ENCODE measurements around the gene ZNF600.
A peak's percentile ranks its signal among the peaks of the same experiment; 100 is the strongest.
"Not testable (repeated sequence)": the region's sequence is repeated elsewhere in the genome, so short reads cannot be mapped to it uniquely, and the experiment has no call there.

Gene ZNF600

DNA sequence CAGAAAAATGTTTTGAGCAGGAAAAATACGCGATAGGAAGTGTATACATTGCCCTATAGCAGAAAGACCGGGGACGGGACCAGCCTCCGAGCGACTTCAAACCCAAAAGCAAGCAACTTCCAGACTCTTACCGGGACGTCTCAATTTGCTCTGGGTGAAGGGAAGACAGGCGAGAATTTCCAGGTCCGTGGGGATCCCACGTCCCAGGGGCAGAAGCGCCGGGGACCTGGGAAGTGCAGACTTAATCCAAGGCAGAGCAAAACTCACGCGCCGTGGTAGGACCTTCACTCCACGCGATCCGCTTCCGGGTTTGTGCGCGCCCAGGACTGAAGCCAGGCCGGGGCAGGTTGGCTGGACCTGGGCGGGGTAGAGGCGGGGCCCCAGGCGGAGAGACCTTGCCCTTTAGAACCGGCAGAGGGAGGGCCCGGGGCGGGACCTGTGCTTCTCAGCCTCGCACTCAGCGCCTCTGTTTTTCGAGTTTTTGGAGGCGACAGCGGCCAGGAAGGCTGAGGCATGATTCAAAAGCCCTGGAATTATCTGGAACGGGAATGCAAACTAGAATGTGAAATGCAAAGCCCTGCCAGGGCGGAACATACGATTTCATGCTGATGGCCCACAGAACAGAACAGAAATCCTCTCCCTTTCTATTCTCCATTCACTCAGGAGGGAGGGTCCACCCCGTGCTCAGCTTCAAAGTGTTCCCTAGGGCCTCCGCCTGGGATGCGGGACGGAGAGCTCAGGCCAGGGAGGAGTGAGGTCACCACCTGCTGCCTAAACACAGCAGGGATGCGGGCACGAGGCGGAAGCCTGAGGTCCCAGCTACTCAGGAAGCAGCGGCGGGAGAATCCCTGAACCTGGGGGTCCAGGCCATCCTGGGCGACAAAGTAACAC lies at the start of gene ZNF600:
TSS of gene ZNF600 (minus strand) at position 328 of the 891 bp plus-strand sequence. CDS start 7,903 bp downstream, outside the sequence.
- DNase-seq = peak; percentile 84

DNA sequence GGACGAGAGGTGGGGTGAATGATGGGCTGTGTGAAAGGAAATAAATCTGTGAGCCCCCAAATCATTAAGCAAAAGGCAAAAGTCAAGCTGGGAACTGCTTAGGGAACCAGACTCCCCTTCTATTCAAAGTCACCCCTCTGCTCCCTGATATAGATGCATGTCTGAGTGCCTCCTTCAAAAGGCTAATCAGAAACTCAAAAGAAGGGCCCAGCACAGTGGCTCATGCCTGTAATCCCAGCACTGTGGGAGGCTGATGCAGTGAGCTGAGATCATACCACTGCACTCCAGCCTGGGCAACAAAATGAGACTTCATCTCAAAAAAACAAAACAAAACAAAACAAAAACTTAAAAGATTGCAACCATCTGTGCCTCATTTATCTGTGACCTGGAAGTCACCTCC lies 47.7 kb upstream of the ZNF600 start:
- not testable (repeated sequence) for DNase-seq

DNA sequence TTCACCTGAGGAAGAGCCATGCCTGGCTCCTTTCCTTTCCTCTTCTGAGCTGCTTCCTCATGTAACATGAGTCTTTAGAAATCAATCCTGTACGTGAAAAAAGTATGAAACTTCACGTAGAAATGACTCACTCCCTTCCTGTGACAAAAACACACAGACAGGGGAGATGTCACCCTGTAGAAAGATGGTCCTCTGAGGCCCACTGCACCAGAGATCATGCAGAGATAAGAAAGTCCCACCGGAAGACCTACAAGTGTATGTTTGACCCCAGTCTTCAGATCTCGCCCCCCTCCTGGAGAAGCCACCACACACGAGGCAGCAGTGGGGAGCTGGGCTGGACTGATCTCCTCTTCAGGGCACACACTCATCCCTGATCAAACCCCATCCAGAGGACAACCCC lies 47.0 kb upstream of the ZNF600 start:
- DNase-seq = not testable (repeated sequence)

DNA sequence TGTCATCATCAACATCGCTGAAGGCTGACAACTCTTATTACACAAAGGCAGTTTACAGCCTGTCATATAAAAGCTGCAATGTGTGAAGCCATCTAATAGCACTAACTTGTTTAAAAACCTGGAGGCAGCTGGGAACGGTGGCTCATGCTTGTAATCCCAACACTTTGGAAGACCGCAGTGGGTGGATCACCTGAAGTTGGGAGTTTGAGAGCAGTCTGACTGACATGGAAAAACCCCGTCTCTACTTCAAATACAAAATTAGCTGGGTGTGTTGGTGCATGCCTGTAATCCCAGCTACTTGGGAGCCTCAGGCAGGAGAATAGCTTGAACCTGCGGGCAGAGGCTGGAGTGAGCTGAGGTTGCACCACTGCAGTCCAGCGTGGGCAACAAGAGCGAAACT lies 43.3 kb upstream of the ZNF600 start:
- not testable (repeated sequence) for DNase-seq

DNA sequence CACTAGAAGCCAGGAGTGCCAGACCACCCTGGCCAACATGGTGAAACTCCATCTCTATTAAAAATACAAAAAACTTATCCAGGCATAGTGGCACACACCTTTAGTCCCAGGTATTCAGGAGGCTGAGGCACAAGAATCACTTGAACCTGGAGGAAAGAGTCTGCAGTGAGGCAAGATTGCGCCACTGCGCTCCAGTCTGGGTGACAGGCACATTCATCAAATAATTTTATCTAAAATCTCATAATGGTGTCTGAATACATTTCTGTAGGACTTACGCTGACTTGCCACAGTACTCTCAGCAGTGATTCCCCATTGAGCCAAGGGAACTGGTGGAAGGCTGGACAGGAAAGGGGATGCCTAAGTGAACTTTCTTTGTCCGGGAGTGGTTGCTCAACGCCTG lies 39.2 kb upstream of the ZNF600 start:
- no peak for DNase-seq

DNA sequence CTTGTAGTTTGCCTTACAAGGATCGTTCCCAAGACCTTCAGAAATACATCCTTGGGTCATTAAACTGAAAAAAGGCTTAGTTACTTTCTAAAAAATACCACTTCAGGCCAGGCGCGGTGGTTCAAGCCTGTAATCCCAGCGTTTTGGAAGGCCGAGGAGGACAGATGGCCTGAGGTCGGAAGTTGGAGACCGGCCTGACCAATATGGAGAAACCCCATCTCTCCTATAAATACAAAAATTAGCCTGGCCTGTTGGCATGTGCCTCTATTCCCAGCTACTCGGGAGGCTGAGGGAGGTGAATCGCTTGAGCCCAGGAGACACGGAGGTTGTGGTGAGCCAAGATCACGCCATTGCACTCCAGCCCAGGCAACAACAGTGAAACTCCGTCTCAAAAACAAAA lies 37.1 kb upstream of the ZNF600 start:
- no peak for DNase-seq

DNA sequence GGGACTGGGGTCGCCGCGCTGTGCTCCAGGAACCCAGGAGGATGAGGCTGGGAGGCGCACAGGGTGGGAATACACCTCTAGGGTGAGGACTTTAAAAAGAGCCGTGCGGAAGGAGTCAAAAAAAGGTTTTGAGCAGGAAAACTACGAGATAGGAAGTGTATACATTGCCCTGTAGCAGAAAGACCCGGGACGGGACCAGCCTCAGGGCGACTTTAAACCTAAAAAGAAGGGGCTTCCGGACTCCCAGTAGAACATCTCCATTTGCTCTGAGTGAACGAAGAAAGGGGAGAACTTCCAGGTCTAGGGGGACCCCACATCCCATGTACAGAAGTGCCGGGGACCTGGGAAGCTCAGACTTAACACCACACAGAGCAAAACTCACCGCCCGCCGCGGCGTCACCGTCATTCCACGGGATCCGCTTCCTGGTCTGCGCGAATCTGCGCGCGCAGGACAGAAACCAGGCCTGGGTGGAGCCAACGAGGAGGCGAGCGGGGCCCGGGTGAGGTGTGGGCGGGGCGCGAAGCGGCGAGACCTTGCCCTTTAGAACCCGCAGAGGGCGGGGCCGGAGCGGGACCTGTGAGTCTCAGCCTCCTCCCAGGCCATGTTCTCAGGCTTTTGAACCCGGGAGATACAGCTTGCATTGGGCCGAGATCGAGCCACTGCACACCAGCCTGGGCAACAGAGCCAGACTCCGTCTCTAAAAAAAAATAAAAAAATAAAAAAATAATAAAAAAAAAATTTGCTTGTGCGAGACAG lies 34.8 kb upstream of the ZNF600 start, which contains the start of gene ZNF28:
TSS of gene ZNF28 (minus strand) at position 430 of the 757 bp plus-strand sequence. CDS start 3,675 bp downstream, outside the sequence.
- DNase-seq = peak; percentile 60

DNA sequence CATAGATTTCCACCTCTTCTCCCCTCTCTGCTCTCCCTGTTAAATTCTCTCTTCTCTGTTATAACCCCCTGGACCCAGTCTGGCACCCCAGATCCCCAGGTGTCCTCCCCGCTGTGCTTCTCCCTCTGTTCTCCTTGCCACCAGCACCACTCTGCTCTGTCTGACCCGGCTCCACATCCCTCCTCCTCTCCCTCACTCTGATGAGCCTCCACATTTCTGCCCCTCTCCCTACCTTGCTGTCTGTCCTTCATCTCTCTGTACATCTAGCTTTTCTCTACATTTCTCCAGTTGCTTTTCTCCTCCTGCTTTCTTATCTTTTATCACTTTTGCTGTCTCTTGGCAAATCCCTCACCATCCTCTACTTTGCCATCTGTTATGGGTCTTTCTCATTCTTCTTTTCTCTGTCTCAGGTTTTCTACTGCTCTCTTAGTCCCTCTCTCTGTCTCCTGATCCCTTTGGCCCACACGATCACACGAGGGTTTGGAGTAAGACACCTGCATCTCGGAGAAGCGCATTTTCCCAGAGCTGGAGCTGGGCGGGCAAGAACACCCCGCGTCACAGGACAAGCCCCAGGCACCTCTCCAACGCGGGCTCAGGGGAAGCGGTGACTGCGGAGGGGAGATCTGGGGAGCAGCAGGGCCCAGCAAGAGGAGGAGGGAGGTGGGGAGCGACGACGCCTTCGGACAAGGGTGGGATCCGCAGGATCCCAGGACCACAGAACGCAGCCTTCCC lies 34.0 kb upstream of the ZNF600 start:
- peak; percentile 10 for DNase-seq

DNA sequence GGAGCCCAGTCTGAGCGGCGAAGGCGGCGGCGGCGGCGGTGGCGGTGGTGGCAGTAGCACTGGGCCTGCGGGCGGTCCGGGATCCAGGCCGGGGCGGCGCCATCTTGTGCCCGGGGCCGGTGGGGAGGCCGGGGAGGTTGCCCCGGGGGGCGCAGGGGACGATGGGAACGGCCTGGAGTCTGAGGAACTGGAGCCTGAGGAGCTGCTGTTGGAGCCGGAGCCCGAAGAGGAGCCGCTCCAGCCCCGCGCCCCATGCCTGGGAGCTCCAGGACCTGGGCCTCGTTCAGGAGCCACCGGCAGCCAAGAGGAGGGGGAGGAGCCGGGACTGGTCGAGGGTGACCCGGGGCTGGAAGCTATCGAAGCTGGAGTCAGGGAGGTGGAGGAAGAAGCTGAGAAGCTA lies 23.2 kb upstream of the ZNF600 start:
- DNase-seq = no peak

DNA sequence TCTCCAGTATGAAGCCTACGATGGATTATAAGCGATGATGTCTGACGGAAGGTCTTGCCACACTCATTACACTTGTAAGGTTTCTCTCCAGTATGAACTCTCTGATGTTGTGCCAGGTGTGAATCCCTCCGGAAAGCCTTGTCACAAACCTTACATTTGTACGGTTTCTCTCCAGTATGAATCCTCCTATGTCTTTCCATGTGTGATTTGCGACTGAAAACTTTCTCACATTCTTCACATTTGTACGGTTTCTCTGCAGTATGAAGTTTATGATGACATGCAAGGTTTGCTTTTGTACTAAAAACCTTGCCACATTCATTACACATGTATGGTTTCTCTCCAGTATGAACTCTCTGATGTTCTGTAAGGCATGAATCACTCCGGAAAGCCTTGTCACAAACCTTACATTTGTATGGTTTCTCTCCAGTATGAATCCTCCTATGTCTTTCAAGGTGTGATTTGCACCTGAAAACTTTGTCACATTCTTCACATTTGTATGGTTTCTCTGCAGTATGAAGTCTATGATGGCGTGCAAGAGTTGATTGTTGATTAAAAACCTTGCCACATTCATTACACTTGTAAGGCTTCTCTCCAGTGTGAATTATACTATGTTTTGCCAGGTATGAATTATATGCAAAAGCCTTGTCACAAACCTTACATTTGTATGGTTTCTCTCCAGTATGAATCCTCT lies 13.5 kb upstream of the ZNF600 start:
- DNase-seq = not testable (repeated sequence)

DNA sequence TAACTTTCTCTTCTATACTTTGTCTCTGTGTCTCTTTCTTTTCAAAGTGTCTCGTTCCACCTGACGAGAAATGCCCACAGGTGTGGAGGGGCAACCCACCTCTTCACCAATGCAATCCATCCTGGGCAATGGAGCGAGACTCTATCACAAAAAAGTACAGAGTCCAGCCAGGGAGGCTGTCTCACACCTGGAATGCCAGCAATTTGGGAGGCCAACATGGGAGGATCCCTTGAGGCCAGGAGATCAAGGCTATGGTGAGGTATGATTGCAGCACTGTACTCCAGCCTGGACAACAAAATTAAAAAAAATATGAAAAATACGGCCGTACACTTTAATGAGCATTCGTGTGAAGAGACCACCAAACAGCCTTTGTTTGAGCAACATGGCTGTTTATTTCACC lies 2.8 kb upstream of the ZNF600 start:
- no peak for DNase-seq

DNA sequence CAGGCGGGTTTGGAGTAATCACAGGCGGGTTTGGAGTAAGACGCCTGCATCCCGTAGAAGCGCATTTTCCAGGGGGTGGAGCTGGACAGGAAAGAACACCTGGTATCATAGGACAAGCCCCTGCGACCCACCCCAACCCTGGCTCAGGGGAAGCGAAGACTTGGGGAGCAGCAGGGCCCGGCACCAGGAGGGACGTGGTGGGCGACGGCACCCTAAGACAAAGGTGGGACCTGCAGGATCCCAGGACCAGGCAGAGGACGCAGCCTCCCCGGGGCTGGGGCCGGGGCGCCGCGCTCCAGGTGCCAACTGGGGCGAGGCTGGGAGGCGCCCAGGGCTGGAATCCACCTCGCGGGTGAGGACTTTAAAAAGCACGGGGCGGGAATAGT lies 520 bp downstream of the ZNF600 start:
- DNase-seq = no peak

DNA sequence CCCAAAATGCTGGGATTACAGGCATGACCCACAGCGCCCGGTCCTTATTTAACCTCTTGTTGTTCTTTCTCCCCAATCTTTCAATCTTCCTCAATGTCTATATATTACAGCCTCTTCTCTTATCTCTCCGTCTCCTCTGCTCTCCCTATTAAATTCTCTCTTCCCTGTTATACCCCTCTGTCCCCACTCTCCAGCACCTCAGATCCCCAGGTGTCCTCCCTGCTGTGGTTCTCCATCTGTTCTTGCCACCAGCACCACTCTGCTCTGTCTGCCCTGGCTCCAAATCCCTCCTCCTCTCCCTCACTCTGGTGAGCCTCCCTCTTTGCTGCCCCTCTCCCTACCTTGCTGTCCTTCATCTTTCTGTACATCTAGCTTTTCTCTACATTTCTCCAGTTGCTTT lies 1.1 kb downstream of the ZNF600 start:
- no peak for DNase-seq

DNA sequence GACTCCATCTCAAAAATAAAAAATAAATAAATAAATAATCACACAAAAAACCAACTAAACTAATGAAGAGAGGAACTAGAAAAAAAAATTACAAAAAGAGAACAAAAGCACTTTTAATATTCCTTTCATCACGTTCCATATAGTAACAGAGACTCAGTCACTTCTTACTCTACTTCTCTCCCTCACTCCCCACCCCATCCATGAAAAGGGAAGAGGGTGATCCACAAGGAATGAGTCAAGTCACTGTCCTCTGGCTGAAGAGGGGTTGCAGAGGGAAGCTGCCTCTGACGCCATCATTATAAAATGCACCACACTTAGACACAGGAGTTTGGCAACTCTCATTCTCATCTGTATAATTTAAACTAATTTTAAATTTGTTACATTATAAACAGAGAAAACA lies 3.7 kb downstream of the ZNF600 start:
- DNase-seq = not testable (repeated sequence)

DNA sequence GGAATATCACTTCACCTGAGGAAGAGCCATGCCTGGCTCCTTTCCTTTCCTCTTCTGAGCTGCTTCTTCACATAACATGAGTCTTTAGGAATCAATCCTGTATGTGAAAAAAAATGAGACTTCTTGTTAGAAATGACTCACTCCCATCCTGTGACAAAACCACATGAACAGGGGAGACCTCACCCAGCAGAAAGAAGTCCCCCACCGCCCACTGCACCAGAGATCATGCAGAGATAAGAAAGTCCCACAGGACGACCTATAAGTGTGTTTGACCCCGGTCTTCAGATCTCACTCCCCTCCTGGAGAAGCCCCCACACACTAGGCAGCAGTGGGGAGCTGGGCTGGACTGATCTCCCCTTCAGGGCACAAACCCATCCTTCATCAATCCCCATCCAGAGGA lies 7.8 kb downstream of the ZNF600 start:
- peak; percentile 44 for DNase-seq

DNA sequence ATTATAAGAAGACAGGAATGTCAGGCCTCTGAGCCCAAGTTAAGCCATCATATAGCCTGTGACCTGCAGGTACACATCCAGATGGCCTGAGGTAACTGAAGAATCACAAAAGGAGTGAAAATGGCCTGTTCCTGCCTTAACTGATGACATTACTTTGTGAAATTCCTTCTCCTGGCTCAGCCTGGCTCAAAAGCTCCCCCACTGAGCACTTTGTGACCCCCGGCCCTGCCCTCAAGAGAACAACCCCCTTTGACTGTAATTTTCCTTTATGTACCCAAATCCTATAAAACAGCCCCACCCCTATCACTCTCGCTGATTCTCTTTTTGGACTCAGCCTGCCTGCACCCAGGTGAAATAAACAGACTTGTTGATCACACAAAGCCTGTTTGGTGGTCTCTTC lies 30.1 kb downstream of the ZNF600 start:
- not testable (repeated sequence) for DNase-seq

DNA sequence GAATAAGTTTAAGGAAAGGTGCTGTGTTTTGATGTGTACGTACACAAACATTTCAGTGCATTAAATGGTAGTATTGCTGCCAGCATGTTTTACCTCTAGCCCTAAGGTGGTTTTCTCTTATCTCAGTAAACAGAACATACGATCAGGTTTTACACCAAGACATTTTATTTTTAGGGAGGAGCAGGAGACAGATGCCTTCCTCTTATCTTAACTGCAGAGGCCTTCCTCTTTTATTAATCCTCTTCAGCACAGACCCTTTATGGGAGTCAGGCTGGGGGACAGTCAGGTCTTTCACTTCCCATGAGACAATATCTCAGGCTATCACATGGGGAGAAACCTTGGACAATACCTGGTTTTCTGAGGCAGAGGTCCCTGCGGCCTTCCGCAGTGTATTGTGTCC lies 36.8 kb downstream of the ZNF600 start:
- no peak for DNase-seq

DNA sequence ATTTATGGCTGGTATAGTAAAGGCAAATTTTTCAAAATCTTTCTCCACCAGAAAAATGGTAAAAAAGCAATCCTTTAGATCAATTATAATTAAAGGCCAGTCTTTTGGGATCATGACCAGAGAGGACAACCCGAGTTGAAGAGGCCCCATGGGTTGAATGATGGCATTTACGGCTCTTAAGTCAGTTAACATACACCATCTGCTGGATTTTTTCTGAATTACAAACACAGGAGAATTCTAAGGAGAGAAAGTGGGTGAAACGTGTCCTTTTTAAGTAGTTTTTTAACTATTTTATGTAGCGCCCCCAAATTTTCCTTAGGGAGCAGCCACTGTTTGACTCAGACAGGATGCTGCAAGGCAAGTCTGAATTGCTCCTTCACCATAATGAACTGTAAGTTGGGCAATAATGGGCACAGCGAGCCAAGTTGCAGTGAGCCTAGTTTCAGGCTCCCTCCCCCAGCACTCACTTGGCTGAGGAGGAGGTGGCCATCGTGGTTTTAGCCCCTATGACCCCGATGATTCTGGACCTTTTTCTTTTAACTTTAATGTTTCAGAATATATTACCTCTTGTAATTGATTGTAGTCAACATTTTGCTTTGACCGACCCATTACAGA lies 38.1 kb downstream of the ZNF600 start:
- DNase-seq = no peak

DNA sequence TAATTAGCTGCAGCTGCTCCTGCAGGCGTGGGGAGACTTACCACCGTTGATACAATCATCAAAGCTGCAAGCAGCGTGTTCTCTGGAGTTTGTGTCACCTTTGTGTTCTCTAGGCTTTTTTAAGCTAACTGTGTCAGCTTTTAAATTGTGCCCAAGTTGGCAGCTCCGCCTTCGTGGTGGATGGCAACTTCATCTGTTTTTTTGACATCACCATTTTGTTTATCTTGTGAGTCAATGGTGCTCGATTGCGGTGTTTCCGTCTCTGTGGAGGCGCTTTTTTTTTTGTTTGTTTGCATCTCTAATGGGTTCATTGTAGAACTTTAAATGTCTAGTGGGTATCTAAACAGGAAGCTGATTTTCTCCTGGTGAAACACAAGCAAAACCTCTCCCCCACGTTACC lies 40.7 kb downstream of the ZNF600 start:
- DNase-seq = not testable (repeated sequence)

DNA sequence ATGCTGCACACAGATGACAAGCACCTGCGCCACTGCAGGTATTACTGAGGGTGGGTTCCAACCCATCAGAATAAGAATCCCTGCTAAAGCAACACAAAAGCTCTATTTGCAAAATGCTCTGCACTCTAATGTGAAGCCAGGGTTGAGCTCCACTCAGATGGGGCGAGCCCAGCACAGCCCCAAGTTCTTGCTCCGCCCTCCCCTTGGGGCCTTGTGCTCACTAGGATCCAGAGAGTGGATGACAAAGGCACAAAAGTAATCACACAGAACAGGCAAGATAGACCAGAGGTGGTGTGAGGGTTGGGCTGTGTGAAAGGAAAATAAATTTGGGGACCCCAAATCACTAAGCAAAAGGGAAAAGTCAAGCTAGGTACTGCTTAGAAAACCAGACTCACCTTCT lies 43.5 kb downstream of the ZNF600 start:
- no peak for DNase-seq

DNA sequence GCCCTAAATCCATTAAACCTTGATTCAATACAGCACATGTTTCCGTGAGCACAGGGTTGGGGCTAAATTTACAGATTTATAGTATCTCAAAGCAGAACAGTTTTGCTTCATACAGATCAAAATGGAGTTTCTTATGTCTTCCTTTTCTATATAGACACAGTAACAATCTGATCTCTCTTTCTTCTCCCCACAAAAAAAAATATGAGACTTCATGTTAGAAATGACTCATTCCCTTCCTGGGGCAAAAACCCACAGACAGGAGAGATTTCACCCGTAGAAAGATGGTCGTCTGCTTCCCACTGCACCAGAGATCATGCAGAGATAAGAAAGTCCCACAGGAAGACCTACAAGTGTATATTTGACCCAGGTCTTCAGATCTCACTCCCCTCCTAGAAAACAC lies 44.1 kb downstream of the ZNF600 start:
- no peak for DNase-seq

DNA sequence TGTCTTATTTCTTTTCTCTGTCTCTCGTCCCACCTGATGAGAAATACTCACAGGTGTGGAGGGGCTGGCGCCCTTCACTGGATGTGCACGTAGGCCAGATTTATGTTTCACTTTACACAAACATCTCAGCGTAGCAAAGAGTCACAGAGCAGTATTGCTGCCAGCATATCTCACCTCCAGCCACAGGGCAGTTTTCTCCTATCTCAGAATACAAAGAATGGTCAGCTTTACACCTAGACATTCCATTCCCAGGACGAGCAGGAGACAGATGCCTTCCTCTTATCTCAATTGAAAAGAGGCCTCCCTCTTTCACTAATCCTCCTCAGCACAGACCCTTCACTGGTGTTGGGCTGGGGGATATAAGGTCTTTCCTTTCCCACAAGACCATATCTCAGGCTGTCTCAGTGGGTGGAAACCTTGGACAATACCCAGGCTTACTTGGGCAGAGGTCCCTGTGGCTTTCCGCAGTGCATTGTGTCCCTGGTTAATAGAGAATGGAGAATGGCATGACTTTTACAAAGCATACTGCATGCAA lies 44.6 kb downstream of the ZNF600 start:
- no peak for DNase-seq

Data from stimulated activated CD4-positive, alpha-beta T cell treated with anti-CD3 and anti-CD28 coated beads, Interleukin-4, amount 100 ng/mL, for 24 hours (primary cell).